ENCODE measurements around the gene IFTAP. TPM values are rescaled to one million over a fixed set of nuclear protein-coding genes. Genes with fewer than 3 reads are reported as not detected.
A peak's percentile ranks its signal among the peaks of the same experiment; 100 is the strongest.

The IFTAP gene
- polyA plus RNA-seq, 4 donors, result 15.7 to 23.2 (median 19.6) TPM

GRCh38 chr11:36618363-36619047 is 24.2 kb downstream of the IFTAP start:
- 62 to 80% (median 67%) methylated on average over 3 of the region's 3 CpGs for WGBS, 3 donors
- Histone ChIP-seq H3K27me3 (ENCODE audit: control insufficient read depth in 3 of 3, insufficient read depth in 3 of 3, low read length in 3 of 3) (no peaks in the 10 kb centered on the region), H3K27ac (ENCODE audit: low read depth in 1 of 3, low read length in 2 of 3) (no peak overlapping the region), H3K9me3 (ENCODE audit: control insufficient read depth in 2 of 2, insufficient read depth in 1 of 2, low read depth in 1 of 2, low read length in 1 of 2) (no peaks in the 10 kb centered on the region), H3K4me1 (ENCODE audit: control insufficient read depth in 3 of 3, insufficient read depth in 2 of 3, low read depth in 1 of 3, low read length in 2 of 3) (no peaks in the 10 kb centered on the region), H3K36me3 (ENCODE audit: control insufficient read depth in 3 of 3, insufficient read depth in 2 of 3, low read depth in 1 of 3, low read length in 3 of 3) (no peaks in the 10 kb centered on the region), H3K4me3 (ENCODE audit: low read depth in 1 of 3, low read length in 3 of 3) (no peak overlapping the region)
- FAIRE-seq (no peak), DNase-seq (no peak)

DNA sequence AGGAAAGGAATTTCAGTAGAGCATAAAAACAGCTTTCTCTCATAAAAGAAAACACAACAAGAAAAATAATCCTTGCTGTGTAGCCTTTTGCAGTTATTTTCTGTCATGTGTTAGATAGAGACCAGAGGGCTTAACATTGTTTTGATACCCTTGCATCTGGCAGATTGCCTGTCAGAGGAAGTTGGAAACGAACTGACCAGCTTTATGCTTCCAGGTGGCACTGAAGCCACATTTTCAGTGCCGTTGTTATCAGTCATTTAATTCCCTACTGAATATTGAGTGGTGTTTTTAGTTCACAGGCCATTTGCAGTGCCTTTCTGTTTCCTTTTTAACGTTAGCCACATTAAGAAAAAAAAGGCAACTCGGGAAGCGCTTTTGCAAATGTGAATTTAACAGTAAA is 25.2 kb downstream of the IFTAP start:
- H3K27ac ChIP-seq (ENCODE audit: low read depth in 1 of 3, low read length in 2 of 3), result no peak overlapping the region
- no peaks in the 10 kb centered on the region for H3K27me3 ChIP-seq (ENCODE audit: control insufficient read depth in 3 of 3, insufficient read depth in 3 of 3, low read length in 3 of 3)
- WGBS, 3 donors, result 29 to 36% (median 35%) methylated on average over 5 of the region's 5 CpGs
- DNase-seq (no peak), FAIRE-seq (no peak)
- no peaks in the 10 kb centered on the region for H3K4me1 ChIP-seq (ENCODE audit: control insufficient read depth in 3 of 3, insufficient read depth in 2 of 3, low read depth in 1 of 3, low read length in 2 of 3)
- H3K36me3 ChIP-seq (ENCODE audit: control insufficient read depth in 3 of 3, insufficient read depth in 2 of 3, low read depth in 1 of 3, low read length in 3 of 3), result no peaks in the 10 kb centered on the region
- no peaks in the 10 kb centered on the region for H3K9me3 ChIP-seq (ENCODE audit: control insufficient read depth in 2 of 2, insufficient read depth in 1 of 2, low read depth in 1 of 2, low read length in 1 of 2)
- no peak overlapping the region for H3K4me3 ChIP-seq (ENCODE audit: low read depth in 1 of 3, low read length in 3 of 3)

- DNase-seq, result no peak
- Histone ChIP-seq H3K27me3 (ENCODE audit: control insufficient read depth in 3 of 3, insufficient read depth in 3 of 3, low read length in 3 of 3) (no peaks in the 10 kb centered on the region), H3K27ac (ENCODE audit: low read depth in 1 of 3, low read length in 2 of 3) (no peak overlapping the region), H3K4me1 (ENCODE audit: control insufficient read depth in 3 of 3, insufficient read depth in 2 of 3, low read depth in 1 of 3, low read length in 2 of 3) (no peaks in the 10 kb centered on the region), H3K4me3 (ENCODE audit: low read depth in 1 of 3, low read length in 3 of 3) (no peak overlapping the region), H3K9me3 (ENCODE audit: control insufficient read depth in 2 of 2, insufficient read depth in 1 of 2, low read depth in 1 of 2, low read length in 1 of 2) (no peaks in the 10 kb centered on the region), H3K36me3 (ENCODE audit: control insufficient read depth in 3 of 3, insufficient read depth in 2 of 3, low read depth in 1 of 3, low read length in 3 of 3) (no peaks in the 10 kb centered on the region)
- FAIRE-seq, result no peak
These were observed 25.9 kb downstream of the IFTAP start for GRCh38 chr11:36620246-36620645.

DNA sequence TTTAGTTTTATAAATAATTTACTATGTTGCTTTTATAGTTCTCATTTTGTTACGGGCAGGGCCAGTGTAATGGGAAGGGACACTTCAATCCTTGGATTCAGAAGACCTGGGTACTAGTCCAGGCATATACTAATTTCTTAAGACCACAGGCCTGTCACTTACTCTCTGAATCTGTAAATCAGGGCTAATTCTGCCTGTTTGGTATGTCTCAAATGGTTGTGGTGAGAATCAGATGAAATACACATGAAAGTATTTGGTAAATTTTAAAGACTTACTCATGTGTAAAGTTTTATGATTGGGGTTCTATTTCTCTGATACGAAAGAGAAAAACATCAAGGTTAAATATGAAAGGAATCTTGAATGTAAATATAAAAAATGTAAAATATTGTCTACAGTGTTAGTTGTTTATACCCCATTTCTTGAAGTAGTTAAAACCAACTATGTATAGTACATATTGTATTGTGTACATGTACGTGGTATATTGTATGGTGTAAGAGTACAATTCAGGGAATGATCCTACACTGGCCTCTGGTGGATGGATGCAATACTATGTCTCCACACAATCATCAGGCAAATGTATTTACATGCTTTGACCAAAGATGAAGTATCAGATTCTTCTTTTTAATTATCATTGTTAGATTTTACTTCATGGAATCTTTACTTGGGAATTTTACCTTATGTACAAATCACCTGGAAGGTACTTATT is 28.3 kb downstream of the IFTAP start:
- Histone ChIP-seq H3K27me3 (ENCODE audit: control insufficient read depth in 3 of 3, insufficient read depth in 3 of 3, low read length in 3 of 3) (no peaks in the 10 kb centered on the region), H3K4me3 (ENCODE audit: low read depth in 1 of 3, low read length in 3 of 3) (no peak overlapping the region), H3K27ac (ENCODE audit: low read depth in 1 of 3, low read length in 2 of 3) (no peak overlapping the region), H3K4me1 (ENCODE audit: control insufficient read depth in 3 of 3, insufficient read depth in 2 of 3, low read depth in 1 of 3, low read length in 2 of 3) (no peaks in the 10 kb centered on the region), H3K36me3 (ENCODE audit: control insufficient read depth in 3 of 3, insufficient read depth in 2 of 3, low read depth in 1 of 3, low read length in 3 of 3) (no peaks in the 10 kb centered on the region), H3K9me3 (ENCODE audit: control insufficient read depth in 2 of 2, insufficient read depth in 1 of 2, low read depth in 1 of 2, low read length in 1 of 2) (no peaks in the 10 kb centered on the region)
- WGBS, 3 donors, result 57 to 72% (median 68%) methylated on average over 3 of the region's 3 CpGs
- DNase-seq (peak; percentile 33 to 35), FAIRE-seq (no peak)

GRCh38 chr11:36623494-36623893 is 29.2 kb downstream of the IFTAP start:
- no peaks in the 10 kb centered on the region for H3K27me3 ChIP-seq (ENCODE audit: control insufficient read depth in 3 of 3, insufficient read depth in 3 of 3, low read length in 3 of 3)
- 84 to 90% (median 85%) methylated on average over 5 of the region's 5 CpGs for WGBS, 3 donors
- no peak for FAIRE-seq
- H3K36me3 ChIP-seq (ENCODE audit: control insufficient read depth in 3 of 3, insufficient read depth in 2 of 3, low read depth in 1 of 3, low read length in 3 of 3), result no peaks in the 10 kb centered on the region
- no peak overlapping the region for H3K4me3 ChIP-seq (ENCODE audit: low read depth in 1 of 3, low read length in 3 of 3)
- no peak for DNase-seq
- H3K4me1 ChIP-seq (ENCODE audit: control insufficient read depth in 3 of 3, insufficient read depth in 2 of 3, low read depth in 1 of 3, low read length in 2 of 3), result no peaks in the 10 kb centered on the region
- H3K27ac ChIP-seq (ENCODE audit: low read depth in 1 of 3, low read length in 2 of 3), result no peak overlapping the region
- H3K9me3 ChIP-seq (ENCODE audit: control insufficient read depth in 2 of 2, insufficient read depth in 1 of 2, low read depth in 1 of 2, low read length in 1 of 2), result no peaks in the 10 kb centered on the region

- no peak for DNase-seq
- no peak overlapping the region for H3K4me3 ChIP-seq (ENCODE audit: low read depth in 1 of 3, low read length in 3 of 3)
- H3K27ac ChIP-seq (ENCODE audit: low read depth in 1 of 3, low read length in 2 of 3), result no peak overlapping the region
- 82 to 86% (median 82%) methylated on average over 1 of the region's 1 CpG for whole genome bisulfite sequencing, 3 donors
- H3K36me3 ChIP-seq (ENCODE audit: control insufficient read depth in 3 of 3, insufficient read depth in 2 of 3, low read depth in 1 of 3, low read length in 3 of 3), result no peaks in the 10 kb centered on the region
- no peak for FAIRE-seq
- no peaks in the 10 kb centered on the region for H3K9me3 ChIP-seq (ENCODE audit: control insufficient read depth in 2 of 2, insufficient read depth in 1 of 2, low read depth in 1 of 2, low read length in 1 of 2)
- H3K4me1 ChIP-seq (ENCODE audit: control insufficient read depth in 3 of 3, insufficient read depth in 2 of 3, low read depth in 1 of 3, low read length in 2 of 3), result no peaks in the 10 kb centered on the region
- H3K27me3 ChIP-seq (ENCODE audit: control insufficient read depth in 3 of 3, insufficient read depth in 3 of 3, low read length in 3 of 3), result no peaks in the 10 kb centered on the region
These were observed 32.7 kb downstream of the IFTAP start for GRCh38 chr11:36627006-36627405.

DNA sequence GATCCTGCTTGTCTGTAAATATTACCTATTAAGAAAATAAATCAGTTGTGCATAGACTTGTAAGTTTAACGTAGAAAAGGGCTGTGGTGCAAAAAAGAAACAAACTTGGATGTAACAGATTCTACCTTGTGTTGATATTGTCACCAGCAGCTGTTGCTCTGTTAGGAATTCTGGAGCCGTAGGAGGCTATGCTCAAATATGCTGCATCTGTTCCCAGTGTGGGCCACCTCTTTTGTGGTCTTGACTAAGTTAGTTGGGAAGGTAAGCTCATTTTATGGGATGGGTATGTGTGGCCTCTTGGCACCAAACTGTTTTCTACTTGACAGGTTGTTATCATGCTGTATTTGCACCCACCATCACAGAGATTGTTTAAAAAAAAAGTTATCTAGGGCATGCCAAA is 33.2 kb downstream of the IFTAP start:
- Histone ChIP-seq H3K27me3 (ENCODE audit: control insufficient read depth in 3 of 3, insufficient read depth in 3 of 3, low read length in 3 of 3) (no peaks in the 10 kb centered on the region), H3K27ac (ENCODE audit: low read depth in 1 of 3, low read length in 2 of 3) (no peak overlapping the region), H3K4me3 (ENCODE audit: low read depth in 1 of 3, low read length in 3 of 3) (no peak overlapping the region), H3K36me3 (ENCODE audit: control insufficient read depth in 3 of 3, insufficient read depth in 2 of 3, low read depth in 1 of 3, low read length in 3 of 3) (no peaks in the 10 kb centered on the region), H3K9me3 (ENCODE audit: control insufficient read depth in 2 of 2, insufficient read depth in 1 of 2, low read depth in 1 of 2, low read length in 1 of 2) (no peaks in the 10 kb centered on the region), H3K4me1 (ENCODE audit: control insufficient read depth in 3 of 3, insufficient read depth in 2 of 3, low read depth in 1 of 3, low read length in 2 of 3) (no peaks in the 10 kb centered on the region)
- WGBS, 3 donors, result 83 to 87% (median 87%) methylated on average over 2 of the region's 2 CpGs
- DNase-seq (no peak), FAIRE-seq (no peak)

DNA sequence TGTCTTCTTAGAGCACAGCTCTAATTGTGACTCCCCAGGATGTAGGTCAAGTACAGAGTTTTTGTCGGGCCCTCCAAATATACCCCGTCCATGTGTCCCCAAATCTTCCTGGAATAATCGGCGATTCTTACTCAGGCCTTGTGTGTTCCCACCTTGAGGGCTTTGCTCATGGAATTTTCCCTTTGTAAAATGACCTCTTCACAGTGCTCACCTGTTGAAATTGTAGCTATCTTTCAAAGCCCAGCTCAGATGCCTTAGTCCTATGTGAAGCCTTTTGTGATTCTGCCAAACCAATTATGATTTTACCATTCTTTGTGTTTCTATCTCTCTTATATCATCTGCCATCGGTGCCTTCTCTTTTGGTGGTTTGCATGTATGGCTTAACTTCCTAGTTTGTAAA is 33.8 kb downstream of the IFTAP start:
- Histone ChIP-seq H3K9me3 (ENCODE audit: control insufficient read depth in 2 of 2, insufficient read depth in 1 of 2, low read depth in 1 of 2, low read length in 1 of 2) (no peaks in the 10 kb centered on the region), H3K4me1 (ENCODE audit: control insufficient read depth in 3 of 3, insufficient read depth in 2 of 3, low read depth in 1 of 3, low read length in 2 of 3) (no peaks in the 10 kb centered on the region), H3K36me3 (ENCODE audit: control insufficient read depth in 3 of 3, insufficient read depth in 2 of 3, low read depth in 1 of 3, low read length in 3 of 3) (no peaks in the 10 kb centered on the region), H3K27me3 (ENCODE audit: control insufficient read depth in 3 of 3, insufficient read depth in 3 of 3, low read length in 3 of 3) (no peaks in the 10 kb centered on the region), H3K27ac (ENCODE audit: low read depth in 1 of 3, low read length in 2 of 3) (no peak overlapping the region), H3K4me3 (ENCODE audit: low read depth in 1 of 3, low read length in 3 of 3) (no peak overlapping the region)
- 90 to 94% (median 92%) methylated on average over 5 of the region's 5 CpGs for WGBS, 3 donors
- FAIRE-seq, result no peak
- DNase-seq, result no peak

All from small intestine (tissue), 7 donors.